Activated CD4-positive, CD25-positive, alpha-beta regulatory T cell (primary cell): ENCODE measurements around the gene TUBB1.
A peak's percentile ranks its signal among the peaks of the same experiment; 100 is the strongest.

ENCODE experiments used
- DNase-seq, 4 experiments: peaks; one replicate each; lab custom pipeline; 2025; lab: John Stamatoyannopoulos, UW

TUBB1 gene

GRCh38 chr20:58990651-58991445, 28.4 kb upstream of the TUBB1 start:
- DNase-seq, result no peak

DNA sequence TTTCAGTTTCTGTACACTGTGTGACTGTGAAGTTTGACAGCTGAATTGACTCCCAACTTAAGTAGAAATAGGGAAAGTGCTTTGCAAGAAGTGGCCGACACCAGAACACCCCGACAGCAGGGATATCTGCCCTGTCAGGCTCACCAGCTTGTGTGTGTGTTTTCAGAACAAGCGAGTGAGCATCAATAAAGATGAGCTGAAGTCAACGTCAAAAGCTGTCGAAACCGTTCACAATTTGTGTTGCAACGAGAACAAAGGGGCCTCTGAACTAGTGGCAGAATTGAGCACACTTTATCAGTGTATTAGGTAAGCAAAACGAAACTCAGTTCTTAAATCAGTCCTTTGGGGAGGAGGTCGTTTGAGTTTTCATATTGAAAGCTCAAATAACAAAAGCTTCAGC, 27.5 kb upstream of the TUBB1 start:
- no peak for DNase-seq

GRCh38 chr20:58992911-58993310, 26.3 kb upstream of the TUBB1 start:
- DNase-seq, result no peak

- DNase-seq, result no peak
These were observed 25.6 kb upstream of the TUBB1 start for GRCh38 chr20:58993332-58994248.

GRCh38 chr20:58994390-58995159, 24.7 kb upstream of the TUBB1 start:
- no peak for DNase-seq

DNA sequence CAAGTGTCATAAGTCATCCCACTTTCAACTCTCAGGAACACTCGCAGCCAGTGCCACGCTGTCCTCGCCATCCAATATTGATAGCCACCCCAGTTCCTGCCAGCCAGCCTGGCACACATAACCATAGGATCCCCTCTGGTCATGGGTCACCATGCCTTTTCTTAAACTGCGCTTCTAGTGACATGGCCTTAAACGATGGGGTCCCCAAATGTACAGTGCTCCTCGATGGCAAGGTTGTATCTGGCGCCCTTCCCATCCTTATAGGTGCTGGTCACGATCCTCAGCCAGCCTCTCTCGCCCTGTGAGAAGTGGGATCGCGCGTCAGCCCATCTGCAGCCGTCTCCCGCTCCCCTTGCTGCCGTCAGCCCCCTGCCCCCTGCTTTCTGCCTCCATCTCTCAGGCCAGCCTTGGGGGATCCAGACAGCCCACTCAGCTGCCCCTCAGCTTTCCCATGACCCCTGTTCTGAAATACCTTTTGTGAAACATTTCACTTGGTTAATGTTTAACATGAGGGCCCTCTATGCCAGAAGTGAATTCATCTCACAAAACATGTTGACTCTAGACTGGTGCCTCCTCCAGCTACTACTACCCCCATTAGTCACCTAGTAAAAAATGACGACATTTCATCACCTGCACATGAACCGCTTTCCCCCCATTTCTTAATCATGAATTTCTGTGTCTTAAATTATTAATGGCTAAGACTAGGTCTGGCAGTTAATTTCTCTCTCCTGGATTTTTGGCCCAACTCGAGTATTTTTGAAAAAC, 23.6 kb upstream of the TUBB1 start:
- DNase-seq, result no peak

DNA sequence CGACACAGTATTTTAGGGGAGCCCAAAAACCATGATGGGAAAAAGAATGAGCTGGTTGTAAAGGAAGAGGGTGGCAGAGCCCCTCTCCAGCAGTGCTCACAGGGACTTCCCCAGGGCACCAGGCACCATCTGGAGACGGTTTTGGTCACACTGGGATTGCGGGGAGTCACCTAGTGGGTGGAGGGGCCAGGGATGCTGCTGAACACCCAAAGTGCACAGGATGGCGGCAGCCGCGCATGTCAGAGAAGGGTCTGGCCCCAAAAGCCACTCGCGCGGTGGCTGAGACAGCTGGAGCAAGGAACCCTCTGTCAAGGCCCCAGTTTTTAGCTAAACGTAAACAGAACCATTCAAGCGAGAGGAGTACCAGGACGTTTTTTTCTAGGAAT, 23.0 kb upstream of the TUBB1 start:
- DNase-seq, result no peak

- DNase-seq, result no peak
These were observed 22.0 kb upstream of the TUBB1 start for GRCh38 chr20:58997141-58997770.

DNA sequence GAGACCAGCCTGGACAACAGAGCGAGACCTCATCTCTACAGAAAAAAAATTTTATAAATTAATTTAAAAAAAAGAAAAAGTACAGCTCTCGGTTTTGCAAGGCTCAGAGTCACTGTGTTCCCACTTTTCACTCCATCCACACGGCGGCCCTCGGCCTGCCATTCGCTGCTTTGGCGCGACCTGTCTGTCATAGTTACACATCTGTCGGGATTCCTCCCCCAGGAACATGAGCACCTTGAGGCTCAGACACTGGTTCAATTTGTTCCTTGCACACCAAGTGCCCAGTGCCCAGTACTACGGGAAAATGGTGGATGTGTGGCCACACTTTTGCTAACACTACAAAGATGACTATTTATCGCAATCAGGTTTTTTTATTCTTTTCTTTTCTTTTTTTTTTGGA, 20.6 kb upstream of the TUBB1 start:
- no peak for DNase-seq

DNA sequence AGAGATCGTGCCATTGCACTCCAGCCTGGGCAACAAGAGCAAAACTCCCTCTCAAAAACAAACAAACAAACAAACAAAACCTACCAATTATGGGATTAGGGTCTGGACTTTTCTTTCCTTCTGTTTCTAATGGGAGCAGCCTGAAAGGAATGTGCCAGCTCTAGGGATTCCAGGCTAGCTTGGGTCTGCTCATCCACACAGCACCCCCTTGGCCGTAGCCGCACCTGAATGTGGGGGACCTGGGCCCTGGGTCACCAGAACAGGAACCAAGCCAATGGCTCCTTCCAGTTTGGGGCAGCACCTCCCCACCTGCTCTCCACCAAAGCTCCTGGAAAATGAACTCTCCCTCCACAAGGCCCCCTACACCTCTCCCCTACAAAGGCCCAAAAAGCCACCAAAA, 18.9 kb upstream of the TUBB1 start:
- no peak for DNase-seq

DNA sequence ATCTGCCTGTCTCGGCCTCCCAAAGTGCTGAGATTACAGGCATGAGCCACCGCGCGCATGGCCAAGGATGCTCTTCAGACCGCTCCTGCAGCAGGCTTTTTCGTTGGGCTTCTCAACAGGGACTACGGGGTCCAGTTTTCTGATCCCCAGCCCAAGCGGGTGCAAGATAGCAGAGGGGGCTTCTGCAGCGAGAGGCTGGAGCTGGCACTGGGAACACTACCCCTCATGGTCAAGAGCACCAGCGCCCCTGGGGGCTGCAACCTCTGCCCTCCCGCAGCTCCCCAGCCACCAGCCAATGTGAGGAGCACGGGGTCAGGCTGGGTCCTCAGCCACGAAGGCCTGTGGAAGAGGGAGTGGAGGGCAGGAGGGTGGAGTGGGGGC, 18.2 kb upstream of the TUBB1 start:
- no peak for DNase-seq

DNA sequence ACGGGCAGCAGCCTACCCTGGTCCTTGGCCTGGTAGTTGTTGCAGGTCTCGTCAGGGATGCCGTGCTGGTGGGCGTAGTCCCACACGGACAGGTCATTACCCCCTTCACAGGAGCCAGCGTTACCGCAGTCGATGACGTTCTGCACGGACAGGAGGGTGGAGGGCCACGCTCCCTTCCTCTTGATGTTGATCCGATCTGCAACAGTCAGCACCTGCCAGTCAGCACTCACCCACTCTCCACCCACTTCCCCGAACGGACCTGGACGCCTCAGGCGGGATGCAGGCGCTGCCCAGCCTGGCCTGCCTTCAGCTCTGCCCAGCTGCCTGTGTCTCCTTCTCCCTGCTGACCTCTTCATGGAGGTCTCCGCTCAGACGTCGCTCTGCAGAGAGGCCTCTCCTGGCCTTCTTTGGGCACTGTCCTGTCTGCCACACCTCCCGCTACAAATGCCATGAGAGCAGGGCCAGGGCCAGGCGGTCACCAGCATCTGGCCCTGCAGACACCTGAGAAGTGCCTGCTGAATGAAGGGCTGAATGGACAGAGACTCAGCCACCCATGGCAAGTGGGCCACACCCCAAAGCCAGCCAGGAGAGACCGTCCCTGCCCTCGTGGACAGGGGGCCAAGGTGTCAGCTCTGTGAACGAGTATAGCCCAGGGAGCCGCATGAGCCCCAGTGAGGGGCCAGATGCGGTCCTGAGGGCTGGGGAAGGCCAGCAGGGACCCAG, 17.6 kb upstream of the TUBB1 start:
- no peak for DNase-seq

DNA sequence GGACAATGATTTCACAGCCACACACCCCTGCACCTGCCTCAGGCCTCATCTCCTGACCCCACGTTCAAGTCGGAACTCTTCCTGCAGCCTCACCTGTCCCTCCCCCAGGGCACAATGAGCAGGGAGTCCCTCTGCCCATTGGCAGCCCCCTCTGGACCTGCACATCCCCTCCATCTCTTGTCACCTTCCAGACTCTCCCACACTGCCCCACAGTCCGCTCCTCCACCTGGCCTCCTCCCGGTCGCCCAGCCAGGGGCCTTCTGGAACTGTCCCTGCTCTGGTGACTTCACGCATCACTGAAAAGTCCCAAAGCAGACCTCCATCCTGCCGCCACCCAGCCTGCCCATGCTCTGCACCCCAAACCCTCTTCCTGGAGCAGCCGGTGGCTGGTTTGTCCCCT, 16.8 kb upstream of the TUBB1 start:
- no peak for DNase-seq

- no peak for DNase-seq
These were observed 16.3 kb upstream of the TUBB1 start for GRCh38 chr20:59002874-59003399.

- no peak for DNase-seq
These were observed 15.3 kb upstream of the TUBB1 start for GRCh38 chr20:59003836-59004492.

DNA sequence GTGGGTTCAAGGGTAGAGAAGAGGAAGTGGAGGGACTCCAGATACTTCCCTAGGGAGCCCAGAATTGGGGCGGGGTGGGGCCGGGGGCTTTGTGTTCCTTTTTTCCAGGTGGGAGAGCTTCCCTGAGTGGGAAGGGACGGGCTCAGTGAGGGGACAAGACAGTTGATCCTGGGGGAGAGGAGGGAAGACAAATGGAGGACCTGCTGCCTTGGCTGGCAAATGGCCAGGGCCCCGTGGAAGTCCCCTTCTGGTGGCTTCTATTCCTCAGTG, 14.8 kb upstream of the TUBB1 start:
- peak in 3 of 4 experiments; percentile 16 to 36 (median 26) for DNase-seq

- DNase-seq, result peak in 2 of 4 experiments; percentile 38 to 41
These were observed 14.3 kb upstream of the TUBB1 start for GRCh38 chr20:59004763-59005522.

DNA sequence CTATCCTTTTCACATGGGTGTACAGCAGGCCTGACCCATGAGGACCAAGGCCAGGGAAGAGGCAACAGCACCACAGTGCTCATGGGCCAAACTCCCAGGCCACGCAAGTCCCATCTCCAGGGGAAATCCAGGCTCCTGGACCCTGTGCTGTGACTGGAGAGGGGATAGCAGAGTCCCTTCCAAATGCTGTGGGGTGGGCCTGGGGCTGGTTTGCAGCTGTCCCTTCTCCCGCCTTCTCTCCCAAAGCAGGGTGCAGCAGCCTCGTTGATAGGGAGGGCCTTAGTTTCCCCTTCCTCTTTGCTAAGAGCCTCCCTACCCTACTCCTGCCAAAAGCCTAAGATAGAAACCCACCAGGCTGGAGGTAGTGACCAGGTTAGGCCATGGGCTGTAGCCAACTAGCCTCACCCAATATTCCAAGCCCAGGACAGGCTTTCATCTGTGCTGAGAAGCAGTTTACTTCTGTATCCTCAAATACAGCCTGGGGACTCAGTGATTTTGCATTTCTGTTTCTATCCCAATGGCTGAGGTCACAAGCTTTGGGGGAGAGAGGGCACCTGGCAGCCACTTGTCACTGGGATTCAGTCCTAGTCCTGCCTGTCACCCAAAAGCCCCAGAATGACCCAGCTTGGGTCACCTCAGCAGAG, 13.6 kb upstream of the TUBB1 start:
- DNase-seq, result no peak
